Epithelial cell of esophagus (primary cell): ENCODE data around the gene TMEM101.

ENCODE experiments used
- DNase-seq: peaks from one replicate; pipeline ENCODE4 v3.0.0; 2010; ENCODE audit warnings: low read depth
- H3K4me3 ChIP-seq: 2 replicates; pipeline ENCODE4 v1.5.1; 2011; ENCODE audit warnings: mild to moderate bottlenecking, low read length, control low read depth
- TF ChIP-seq, protein P1 (sequence below): IDR thresholded peaks from 2 replicates; pipeline ENCODE4 v1.5.1; 2011; ENCODE audit warnings: low read depth, mild to moderate bottlenecking, low read length, control low read depth, inconsistent platforms; ENCODE audit not compliant: insufficient read depth; ENCODE audit errors: missing control alignments

TMEM101 gene

DNA sequence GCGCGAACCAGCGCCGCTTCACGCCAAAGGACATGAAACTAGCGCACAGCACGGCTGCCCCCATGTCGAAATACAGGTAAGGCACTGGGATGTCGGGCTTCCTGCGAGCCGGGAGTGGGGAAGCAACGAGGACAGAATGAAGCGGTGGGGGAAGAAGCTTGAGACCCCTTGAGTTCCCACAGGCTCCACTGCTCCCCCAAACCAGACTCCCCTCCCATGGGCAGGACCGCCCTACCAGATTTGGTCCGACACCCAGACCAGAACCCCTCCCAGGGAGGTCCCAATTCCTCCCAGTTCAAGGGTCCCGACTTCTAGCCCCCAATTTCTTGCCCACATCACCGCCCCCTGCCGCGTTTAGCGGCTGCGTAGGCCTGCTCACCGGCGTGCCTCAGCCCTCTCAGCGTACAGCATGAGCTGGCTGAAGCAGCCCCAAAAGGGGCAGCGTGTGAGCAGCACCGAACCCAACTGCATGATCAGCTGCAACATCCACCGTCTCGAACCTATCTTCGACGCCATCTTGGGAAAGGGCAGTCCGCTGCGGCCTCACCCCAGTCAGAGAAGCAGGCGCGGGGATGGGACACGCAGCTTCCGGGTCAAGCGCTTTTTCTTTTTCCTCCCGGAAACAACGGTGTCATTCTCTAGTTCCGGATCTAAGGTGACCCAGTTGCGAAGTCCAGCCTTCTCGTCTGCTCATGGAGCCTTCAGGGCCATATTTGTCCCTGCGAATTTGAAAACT, at the start of gene TMEM101:
Gene TMEM101, minus strand, starts transcription at position 527 of the 736 bp plus-strand sequence. Its CDS starts 11 bp downstream, at position 516.
- TF ChIP-seq, protein P1, sequence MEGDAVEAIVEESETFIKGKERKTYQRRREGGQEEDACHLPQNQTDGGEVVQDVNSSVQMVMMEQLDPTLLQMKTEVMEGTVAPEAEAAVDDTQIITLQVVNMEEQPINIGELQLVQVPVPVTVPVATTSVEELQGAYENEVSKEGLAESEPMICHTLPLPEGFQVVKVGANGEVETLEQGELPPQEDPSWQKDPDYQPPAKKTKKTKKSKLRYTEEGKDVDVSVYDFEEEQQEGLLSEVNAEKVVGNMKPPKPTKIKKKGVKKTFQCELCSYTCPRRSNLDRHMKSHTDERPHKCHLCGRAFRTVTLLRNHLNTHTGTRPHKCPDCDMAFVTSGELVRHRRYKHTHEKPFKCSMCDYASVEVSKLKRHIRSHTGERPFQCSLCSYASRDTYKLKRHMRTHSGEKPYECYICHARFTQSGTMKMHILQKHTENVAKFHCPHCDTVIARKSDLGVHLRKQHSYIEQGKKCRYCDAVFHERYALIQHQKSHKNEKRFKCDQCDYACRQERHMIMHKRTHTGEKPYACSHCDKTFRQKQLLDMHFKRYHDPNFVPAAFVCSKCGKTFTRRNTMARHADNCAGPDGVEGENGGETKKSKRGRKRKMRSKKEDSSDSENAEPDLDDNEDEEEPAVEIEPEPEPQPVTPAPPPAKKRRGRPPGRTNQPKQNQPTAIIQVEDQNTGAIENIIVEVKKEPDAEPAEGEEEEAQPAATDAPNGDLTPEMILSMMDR = no peak
- peak; percentile 95 for DNase-seq
- peak within 1 kb of the TSS; percentile 100 for H3K4me3 ChIP-seq

DNA sequence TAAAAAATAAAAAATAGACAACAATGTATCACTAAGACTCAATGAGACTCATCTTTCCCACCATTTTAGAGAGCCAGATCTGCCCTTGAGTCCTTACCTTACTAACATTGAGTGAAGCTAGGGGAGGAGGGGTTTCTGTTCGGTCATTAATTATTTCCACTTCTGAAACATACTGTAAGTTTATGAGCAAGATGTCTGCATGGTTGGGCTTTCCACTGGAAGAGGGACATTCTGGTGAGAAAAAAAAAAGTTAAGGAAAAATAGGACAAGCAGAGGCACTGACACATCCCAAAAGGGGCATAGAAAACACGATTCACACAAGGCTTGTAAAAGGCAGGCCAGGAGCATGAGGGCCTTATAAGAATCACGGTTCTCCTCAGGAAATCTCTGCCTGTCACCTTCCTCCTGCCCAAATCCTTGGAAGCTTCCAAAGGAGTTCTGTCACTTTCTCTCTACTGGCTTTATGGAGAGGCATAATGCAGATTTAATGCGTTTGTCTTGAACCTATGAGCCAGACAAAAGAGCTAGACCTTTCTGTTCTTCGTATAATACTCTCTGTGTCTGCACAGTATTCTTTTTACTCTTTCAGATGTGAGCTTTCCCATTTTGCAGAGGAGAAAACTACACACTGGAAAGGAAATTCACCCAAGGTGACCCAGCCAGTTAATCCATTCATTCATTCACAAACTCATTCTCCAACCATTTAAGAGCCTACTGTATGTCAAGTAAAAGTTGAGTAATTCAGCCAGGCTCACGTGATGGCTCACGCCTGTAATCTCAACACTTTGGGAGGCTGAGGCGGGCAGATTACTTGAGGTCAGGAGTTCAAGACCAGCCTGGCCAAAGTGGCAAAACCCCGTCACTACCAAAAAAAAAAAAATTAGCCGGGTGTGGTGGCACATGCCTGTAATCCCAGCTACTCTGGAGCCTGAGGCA, 49.2 kb upstream of the TMEM101 start:
- TF ChIP-seq, protein P1 = no peak
- no peak overlapping the region for H3K4me3 ChIP-seq
- DNase-seq = no peak

DNA sequence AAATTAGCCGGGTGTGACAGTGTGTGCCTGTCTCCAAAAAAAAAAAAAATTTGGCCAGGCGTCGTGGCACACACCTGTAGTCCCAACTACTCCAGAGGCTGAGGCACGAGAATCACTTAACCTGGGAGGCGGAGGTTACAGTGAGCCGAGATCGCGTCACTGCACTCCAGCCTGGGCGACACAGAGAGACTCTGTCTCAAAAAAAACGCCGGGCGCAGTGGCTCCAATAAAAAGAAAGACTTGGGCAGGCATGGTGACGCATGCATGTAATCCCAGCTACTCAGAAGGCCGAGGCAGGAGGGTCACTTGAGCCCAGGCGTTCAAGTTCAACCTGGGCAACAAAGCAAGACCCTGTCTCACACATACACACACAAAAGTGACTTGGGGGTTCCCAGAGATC, 48.1 kb upstream of the TMEM101 start:
- TF ChIP-seq, protein P1 = no peak
- DNase-seq = no peak

DNA sequence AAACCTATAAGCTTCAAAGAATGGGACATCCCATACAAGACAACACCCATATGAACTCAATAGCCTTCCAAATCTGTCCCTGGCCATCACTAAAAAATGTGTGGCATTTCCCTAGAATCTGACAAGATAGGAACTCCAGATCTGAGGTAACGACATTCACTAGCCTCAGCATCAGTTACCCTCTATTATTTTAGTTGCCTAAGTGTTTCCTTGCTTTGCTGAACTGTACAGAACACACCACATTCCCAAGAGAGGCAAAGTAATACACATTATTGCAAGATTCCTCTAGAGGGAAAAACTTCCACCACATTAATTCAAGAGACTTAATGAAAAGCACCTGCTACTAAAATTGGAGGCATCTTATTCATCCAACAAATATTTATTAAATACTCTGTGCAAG, 46.7 kb upstream of the TMEM101 start:
- DNase-seq = no peak
- H3K4me3 ChIP-seq = no peak overlapping the region
- TF ChIP-seq, protein P1 = no peak

More for the DNA sequence above, 48.1 kb upstream of the TMEM101 start:
- H3K4me3 ChIP-seq = no peak overlapping the region

DNA sequence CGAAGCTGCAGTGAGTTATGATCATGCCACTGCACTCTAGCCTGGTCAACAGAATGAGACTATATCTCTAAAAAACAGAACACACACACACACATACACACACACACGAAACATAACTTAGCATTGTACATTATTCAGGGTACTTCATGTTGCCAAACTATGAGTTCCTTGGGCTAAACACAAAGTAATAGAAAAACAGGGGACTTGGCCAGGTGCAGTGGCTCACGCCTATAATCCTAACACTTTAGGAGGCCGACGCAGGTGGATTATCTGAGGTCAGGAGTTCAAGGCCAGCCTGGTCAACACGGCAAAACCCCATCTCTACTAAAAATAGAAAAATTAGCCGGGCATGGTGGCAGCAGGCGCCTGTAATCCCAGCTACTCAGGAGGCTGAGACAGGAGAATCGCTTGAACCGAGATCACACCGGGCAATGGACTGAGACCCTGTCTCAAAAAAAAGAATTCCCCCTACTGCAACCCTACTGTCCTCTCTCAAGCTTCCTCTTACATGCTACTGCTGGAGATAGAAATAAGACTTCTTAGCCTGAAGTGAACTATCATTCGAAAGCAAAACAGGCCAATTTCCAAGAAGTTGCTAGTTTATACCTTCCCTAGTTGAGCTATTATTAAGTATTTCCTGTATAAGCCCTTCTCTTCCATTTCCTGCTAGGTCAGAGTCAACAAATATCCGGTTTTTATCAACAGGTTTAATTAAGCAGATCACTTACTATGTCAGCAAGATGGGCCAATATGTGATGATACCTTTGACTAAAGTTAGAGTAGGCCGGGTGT, 44.5 kb upstream of the TMEM101 start:
- no peak overlapping the region for H3K4me3 ChIP-seq
- DNase-seq = no peak
- TF ChIP-seq, protein P1 = no peak

DNA sequence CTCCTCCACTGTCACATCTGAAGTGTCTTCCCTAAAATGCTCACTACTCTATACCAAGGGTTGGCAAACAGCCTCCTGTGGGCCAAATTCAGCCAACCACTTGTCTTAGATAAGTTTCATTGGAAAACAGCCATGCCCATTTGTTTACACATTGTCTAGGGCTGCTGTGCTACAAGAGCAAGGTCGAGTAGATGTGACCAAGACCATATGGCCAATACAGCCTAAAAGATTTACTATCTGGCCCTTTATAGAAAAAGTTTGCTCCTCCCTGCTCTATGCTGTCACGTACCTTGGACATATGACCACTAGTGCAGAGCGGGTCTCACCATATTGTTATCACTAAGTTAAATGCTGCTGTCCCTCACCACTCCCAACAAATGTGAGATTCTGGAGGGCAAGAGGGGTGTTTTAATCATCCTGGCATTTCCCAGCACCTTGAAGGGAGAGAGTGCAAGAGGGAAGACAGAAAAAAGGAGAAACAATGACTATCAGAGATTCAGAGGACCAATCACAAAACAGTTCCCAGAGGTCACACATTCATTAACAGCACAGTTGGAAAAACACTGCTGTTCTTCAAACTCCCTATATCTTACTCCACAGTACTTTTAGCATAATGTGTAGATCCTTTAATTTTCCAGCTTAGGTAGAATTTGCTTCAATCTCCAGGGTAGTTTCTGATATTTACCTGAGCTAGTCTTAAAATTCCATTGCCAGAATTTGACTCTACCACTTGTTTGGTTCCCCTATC, 38.5 kb upstream of the TMEM101 start:
- no peak for DNase-seq
- H3K4me3 ChIP-seq = no peak overlapping the region
- TF ChIP-seq, protein P1 = no peak
